Right hindlimb (tissue), 1 donor: ENCODE measurements around the gene SLC29A1.
"Not testable (repeated sequence)": the region's sequence is repeated elsewhere in the genome, so short reads cannot be mapped to it uniquely, and the experiment has no call there.

Source experiments
- DNase-seq: peaks from one replicate; pipeline ENCODE4 v3.0.0-alpha.2; 2018

SLC29A1 gene

DNA sequence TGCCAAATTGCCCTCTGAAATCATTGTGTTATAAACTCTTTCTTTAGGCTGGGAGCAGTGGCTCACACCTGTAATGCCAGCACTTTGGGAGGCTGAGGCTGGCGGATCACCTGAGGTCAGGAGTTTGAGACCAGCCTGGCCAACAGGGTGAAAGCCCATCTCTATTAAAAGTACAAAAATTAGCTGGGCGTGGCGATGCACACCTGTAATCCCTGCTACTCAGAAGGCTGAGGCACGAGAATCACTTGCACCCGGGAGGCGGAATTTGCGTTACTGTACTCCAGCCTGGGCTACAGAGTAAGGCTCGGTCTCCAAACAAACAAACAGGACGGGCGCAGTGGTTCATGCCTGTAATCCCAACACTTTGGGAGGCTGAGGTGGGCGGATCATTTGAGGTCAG is 27.0 kb upstream of the SLC29A1 start:
- not testable (repeated sequence) for DNase-seq

DNA sequence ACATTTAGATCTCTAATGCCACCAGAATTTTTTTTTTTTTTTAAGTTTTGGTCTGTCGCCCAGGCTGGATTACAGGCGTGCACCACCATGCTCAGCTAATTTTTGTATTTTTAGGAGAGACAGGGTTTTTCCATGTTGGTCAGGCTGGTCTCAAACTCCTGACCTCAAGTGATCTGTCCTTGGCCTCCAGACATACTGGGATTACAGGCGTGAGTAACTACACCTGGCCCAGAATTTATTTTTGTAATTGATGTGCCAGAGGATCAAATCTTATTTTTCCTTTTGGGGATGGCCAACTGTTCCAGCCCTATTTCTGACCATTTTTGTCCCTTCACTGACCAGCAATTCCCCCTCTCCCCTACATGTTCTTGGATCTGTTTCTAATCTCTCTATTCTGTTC is 24.7 kb upstream of the SLC29A1 start:
- no peak for DNase-seq

DNA sequence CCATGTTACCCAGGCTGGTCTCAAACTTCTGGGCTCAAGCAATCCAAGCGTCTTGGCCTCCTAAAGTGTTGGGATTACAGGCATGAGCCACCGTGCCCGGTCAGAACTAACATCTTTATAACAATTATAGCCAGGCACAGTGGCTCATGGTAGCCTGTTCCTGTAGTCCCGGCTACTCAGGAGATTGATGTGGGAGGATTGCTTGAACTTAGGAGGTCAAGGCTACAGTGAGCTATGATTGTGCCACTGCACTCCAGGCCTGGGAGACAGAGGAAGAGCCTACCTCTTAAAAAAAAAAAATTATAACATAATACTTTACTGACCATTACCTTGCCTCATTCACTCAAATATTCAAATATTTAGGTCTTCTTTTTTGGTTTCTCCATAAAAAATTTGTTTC is 23.5 kb upstream of the SLC29A1 start:
- DNase-seq, result no peak

DNA sequence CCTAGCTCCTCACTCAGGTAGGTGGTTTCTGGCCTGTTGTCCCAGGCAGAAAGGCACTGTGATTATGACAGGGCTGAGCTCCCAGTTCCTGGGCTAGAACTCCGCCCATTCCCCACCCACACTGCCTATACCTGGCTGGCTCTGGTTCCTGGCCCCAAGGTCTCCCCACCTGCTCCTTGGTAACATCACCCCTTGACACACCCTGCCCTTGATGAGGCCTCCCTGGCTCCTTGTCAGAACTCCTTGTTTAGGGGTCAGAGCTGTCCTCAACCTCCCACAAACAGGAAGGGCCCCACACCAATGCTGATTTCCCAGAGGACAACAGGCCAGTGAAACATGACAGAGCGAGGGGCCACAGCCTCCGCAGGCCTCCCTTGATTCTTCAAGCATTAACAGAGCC is 22.2 kb upstream of the SLC29A1 start:
- DNase-seq, result no peak

DNA sequence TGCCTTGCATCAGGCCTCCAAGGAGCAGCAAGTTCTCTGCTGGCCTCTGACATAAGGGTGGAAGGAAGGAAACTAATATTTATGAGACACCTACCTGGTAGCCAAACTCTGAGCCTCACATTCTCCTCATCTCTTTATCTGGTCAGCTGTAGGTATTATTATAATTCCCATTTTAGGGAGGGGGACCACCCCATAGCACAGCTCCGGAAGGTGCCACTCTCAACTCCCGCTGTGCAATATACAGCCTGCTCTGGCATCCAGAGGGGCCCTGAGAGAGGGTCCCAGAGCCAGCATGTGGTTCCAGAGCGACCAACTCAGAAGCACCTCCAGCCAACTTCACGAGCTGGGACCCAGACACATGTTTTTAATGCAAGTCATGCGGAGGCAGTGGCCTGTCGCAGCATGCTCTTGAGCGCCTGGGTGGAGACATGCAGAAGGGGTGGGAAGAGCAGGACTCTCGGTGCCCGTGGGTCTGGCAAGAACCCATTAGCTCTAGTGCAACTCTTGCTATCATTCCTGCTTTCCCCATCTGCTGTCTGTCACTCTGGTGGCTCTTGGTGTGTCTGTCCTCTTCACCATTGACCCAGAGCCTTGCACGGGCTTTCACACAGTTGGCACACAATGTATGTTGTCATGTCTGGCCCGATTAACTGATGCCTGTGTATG is 21.6 kb upstream of the SLC29A1 start:
- DNase-seq, result no peak

DNA sequence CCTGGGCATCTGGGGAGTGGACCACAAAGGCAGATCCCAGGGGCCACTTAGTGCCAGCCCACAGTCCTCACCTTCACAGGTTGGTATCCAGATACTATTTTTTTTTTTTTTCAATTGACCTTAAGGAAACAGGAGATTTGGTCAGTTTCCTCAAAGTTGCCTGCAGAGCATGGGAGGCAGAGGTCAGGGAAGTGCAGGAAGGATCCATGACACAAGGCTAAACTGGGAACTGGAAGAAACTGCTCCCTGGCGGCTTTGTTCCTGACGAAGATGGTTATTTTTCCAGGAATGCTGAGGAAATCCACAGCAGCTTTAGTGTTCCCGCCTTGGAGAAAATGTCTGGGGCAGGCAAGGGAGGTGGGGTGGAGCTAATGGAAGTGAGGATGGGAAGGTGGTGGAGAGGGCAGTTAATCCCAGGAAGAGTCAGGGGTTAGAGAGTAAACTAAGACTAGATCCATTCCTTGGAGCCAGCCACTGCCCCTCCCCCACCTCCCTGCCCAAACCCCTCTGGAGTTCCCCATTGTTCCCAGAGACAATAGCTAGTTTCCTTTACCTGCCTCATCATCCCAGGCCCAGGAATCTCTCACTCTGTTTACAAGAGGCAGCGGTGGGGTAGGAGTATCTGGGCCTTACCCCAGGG is 20.9 kb upstream of the SLC29A1 start:
- DNase-seq, result no peak

DNA sequence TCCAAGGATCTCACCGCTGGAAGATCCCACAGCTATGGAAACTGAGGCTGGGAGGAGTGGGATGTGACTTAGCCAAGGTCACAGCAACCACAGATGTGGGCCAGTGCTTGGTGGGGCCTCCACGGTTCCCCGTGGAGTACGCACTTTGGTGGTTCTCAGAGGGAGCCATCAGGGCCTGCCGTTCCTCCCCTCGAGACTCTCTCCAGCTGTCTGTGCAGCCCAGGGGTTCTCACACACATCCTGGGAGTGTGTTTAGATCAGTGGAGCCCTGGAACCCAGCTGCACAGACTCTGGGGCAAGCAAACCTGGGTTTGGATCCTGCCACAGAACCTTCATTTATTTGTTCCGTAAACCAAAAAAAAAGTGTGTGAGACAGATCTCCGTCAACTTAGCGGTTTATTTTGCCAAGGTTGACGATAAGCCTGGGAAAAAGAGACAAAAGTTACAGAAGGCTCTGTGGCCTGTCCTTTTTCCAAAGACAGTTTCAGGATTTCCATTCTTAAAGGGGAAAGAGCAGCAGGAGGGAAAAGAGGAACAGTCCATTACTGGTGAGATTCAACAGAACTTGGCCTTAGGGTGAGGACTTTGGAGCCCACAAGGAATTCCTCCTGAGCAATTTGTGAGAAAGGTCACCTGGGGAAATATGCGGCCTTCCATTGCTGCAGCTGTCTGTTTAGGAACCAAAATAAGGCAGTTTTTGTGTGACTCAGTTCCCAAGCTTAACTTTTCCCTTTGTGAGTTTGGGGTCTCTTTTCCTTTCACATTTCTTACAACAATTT is 20.2 kb upstream of the SLC29A1 start:
- no peak for DNase-seq

DNA sequence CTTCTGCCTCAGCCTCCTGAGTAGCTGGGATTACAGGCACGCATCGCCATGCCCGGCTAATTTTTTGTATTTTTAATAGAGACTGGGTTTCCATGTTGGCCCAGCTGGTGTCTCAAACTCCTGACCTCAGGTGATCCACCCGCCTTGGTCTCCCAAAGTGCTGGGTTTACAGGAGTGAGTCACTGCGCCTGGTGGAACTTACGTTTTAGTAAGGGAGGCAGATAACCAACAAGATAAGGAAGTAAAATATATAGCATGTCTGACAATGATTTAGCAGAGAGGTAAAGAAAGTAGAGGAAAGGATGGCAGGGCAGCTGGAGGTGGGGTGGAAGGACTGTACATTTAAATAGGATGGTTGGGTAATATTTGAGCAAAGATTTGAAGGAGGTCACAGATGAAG is 19.4 kb upstream of the SLC29A1 start:
- no peak for DNase-seq

DNA sequence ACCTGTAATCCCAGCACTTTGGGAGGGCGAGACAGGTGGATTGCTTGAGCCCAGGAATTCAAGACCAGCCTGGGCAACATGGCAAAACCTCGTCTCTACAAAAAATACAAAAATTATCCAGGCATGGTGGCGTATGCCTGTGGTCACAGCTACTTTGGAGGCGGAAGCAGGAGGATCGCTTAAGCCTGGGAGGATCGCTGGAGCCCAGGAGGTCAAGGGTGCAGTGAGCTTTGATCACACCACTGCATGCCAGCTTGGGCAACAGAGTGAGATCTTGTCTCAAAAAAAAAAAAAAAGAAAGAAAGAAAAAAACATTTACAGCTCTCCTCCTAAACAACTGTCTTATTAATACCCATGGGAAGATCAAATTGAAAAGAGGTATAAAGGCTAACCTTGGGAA is 15.4 kb upstream of the SLC29A1 start:
- DNase-seq, result no peak

DNA sequence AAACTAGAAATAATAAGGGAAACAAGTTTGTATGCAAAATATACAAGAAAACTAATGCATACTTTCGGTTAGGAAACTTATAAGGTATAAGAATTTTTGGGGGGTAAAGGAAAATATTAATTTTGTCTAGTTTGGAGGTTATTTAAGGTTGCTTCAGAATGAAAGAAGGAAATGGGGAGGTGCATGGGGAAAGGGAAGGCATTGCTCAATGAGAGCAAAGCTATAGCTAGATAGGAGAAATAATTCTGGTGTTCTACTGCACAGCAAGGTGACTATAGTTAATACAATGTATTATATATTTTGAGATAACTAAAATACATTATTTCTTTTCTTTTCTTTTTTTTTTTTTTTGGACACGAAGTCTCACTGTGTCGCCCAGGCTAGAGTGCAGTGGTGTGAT is 12.1 kb upstream of the SLC29A1 start:
- no peak for DNase-seq

DNA sequence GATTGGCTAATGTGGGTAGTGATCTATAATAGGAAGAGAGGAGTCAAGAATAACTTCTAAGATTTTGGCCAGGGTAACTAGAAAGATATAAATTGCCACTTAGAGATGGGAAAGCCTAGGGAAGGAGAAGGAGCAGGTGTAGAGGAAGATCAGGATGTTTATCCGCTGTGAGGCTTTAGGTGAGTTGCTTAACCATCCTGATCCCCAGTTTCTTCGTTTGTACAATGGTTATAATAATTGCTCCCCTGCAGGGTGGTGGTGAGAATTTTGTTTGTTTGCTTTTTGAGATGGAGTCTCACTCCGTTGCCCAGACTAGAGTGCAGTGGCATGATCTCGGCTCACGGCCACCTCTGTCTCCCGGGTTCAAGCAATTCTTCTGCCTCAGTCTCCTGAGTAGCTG is 9.1 kb upstream of the SLC29A1 start:
- DNase-seq, result no peak

DNA sequence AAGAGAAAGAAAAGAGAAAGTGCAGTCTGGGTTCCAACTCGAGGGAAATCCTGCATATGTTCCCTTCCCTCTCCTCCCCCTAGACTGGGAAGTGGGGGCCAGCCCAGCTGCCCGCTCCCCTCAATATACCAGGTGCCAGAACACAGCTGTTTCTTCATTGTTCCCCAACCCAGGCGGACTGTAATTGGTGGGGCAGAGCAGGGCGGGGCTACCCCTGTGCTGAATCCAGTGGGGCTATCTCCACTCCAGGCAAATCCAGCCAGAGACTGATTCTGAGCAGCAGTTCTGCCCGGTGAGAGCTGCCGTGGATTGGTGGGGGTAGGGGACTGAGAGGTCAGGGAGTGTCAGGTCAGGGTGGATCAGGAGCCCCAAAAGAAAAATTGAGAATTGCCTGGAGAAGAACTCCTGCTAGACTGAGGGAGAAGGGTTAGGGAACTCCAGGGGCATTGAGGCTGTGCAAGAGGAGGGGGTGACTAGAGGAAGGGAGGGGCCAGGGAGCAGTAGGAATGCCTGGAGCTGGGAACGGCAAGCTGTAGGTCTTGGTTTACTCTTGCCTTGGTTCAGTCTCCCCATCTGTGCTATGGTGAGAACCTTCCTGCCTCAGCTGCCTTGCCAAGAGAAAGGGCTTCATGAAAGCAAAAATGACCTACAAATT is 6.6 kb upstream of the SLC29A1 start, which contains the start of gene MYMX:
MYMX (plus strand) TSS at position 250 of the 655 bp plus-strand sequence. CDS start 546 bp downstream, outside the sequence.
- peak; percentile 86 for DNase-seq

DNA sequence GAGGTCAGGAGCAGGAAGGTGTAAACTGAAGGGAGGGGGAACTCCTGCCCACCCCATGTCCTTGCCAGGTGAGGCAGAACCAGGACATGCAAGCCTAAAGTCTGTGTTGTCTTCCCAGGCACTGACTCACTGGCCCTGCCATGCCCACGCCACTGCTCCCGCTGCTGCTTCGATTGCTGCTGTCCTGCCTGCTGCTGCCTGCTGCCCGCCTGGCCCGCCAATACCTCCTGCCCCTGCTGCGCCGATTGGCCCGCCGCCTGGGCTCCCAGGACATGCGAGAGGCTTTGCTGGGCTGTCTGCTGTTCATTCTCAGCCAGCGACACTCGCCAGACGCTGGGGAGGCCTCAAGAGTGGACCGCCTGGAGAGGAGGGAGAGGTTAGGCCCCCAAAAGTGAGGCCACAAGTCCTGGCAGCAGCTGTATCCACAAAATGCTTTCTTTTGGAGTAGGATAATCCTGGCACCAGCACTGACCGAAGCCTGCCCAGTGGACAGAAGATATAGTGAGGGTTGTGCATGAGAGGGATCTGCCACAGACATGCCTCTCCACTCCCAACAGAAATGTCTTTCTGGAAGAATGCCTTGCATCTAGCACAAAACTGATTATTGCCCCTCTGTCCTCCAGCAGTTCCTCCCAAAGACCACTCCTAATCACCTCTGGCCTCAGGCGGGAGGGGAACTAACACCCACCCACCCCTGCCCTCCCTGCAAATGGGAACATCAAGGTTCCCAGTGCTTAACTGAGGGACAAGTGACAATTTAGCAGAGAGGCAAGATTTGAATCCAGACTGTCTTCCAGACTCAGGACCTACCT is 5.9 kb upstream of the SLC29A1 start:
- DNase-seq, result peak; percentile 83

DNA sequence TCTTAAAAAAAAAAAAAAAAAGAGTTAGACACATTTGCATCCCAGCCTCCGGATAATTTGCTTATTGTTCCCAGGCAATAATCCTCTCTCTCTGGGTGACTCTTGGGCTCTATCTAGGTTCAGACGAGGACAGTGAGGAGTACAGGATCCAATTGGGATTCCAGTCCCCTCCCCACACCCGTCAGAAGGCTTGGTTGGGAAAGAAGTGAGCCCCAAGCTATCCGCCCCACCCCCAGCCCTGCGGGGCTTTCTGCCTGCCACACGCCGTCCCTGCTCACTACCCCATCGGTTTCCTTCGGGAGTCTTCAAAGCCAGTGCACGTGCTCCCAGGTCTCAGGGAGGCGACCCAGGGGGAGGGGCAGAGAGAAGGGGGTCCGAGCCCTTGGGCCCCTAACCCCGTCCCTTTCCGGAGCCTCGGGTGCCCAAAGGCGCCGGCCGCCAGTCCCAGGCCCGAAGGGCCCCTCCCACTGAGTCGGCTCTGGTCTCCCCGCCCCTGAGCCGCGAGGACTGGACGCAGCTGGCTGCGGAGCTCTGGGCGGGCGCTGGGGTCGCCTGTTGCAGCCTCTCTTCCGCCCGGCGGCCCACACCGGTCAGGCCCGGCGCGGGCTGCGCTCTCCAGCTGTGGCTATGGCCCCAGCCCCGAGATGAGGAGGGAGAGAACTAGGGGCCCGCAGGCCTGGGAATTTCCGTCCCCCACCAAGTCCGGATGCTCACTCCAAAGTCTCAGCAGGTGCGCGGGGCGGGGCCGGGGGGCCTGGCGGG is 4.2 kb upstream of the SLC29A1 start:
- peak; percentile 94 for DNase-seq

DNA sequence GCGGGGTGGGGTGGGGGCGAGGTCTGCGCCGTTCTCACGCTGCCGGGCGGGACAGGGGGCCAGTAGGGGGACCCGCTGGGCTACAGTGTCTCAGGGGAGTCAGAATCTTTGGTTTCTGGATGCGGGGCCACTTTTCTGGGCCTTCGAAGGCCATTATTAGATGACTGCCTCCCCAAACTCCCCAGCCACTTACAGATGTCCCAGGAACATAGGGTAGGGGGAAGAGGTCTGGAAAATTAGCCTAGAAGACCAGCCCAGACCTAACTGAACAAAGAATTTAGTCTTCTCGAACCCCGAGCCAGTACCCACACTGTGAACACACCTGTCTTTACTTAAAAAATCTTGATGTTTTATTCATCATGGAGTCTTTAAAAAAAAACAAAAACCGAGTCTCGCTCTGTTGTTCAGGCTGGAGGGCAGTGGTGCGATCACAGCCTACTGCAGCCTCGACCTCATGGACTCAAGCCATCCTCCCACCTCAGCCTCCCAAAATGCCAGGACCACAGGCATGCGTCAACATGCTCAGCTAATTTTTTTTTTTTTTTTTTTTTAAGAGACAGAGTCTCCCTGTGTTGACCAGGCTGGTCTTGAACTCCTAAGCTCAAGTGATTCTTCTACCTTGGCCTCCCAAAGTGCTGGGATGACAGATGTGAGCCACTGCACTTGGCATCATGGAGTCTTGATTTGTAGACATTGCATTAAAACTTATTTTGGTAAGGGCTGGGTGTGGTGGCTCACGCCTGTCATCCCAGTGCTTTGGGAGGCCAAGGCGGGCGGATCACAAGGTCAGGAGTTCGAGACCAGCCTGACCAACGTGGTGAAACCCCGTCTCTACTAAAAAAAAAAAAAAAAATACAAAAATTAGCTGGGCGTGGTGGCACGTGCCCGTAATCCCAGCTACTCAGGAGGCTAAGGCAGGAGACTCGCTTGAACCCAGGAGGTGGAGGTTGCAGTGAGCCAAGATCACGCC is 3.3 kb upstream of the SLC29A1 start:
- no peak for DNase-seq

DNA sequence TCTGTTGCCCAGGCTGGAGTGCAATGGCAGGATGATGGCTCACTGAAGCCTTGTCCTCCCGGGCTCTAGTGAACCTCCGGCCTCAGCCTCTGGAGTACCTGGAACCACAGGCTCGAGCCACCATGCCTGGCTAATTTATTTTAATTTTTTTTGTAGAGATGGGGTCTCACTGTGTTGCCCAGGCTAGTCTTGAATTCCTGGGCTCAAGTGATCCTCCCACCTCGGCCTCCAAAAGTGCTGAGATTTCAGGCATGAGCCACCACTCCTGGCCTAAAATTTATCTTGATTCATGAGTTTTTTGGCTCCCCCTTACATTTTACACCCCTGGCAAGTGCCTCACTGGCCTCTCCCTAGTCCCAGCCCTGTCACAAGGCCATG is 2.5 kb upstream of the SLC29A1 start:
- DNase-seq, result no peak

DNA sequence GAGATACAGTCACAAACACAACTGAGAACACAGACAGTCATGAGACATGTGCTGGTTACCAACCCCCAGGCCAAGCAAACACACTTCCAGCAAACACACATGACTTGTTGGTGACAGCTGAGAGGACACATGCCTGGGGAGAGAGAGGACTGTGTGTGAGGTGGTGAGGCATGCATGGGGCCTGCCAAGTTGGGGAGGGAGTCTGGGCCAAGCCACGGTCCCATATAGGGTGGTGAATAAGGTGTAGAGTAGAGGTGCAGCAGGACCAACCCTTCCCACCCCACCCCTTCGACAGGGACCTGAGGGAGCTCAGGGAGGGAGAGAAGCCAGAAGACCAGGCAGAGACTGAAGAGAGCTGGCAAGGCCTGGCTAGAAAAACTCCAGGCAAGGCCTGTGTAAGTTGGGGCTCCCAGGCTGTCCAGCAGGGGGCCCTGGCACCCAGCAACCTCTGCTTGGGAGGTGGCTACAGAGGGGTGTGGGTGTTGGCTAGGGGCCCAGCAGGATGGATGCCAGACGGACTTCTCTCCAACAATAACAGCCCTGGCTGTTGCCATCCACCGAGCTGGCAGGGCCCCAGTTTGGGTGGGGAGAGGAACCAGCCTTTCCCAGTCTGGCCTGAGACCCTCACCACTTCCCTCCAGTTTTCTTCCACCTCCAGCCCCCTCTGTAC is 2.0 kb upstream of the SLC29A1 start:
- peak; percentile 92 for DNase-seq

DNA sequence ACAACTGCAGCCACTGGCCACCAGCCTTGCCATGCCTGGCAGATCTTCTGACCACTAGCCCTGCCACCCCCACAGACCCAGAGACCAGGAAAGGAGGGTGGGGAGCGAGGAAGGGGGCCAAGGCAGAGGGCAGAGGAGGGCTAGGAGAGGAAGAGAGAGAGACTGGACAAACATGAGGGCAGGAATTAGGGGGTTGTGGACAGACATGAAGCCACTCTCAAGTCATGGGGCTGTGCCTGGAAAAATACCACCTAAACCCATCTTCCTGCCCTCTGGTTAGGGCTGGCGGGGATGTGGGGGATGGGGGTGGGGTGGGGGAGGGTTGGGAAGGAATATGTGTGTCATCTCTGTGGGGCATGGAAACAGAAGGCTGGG is 1.4 kb upstream of the SLC29A1 start:
- DNase-seq, result no peak

DNA sequence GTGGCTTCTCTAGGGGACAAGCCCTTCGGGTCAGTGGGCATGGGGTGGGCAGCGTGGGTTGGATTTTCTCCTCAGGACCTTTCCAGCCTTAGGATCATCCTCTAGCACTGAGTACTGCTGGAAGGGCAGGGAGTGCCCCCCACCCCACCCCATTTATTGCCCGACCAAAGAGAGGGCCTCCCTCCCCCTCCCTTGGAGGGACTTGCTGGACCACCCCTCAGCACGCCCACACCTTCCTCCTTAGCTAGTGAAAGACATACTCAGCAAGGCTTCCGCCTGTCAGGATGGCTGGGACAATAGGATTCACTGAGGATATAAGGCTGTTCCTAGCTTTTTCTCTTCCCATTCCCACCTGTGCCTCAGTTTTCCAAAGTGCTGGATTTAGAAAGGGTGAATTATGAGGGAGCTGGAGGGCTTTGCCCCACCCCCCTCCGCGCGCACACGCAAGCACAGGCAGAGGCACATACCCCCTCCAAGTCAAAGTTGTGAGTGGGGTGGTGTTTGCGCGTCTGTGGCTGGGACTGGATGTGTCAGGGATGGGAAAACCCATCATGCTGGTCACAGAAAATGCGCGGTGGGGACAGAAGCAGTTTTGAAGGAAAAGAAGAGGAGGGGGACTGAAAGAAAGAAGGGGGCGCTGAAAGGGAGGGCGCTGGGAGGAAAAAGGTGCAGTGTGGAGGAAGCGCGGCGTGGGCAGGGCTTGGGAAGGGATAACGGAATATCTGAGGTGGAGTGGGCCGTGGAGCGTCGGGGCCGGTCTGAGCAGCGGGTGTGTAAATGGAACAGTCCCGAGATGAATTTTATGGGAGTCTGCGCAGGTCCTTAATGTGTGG is 693 bp upstream of the SLC29A1 start:
- no peak for DNase-seq
